Heart left ventricle (tissue), 13 donors: ENCODE measurements around the gene ESYT2.

ENCODE experiments used
- POLR2A ChIP-seq, 2 donors: fragments of 450-650 bp; IDR thresholded peaks; one replicate each; pipeline ENCODE4 v1.6.1; 2017; ENCODE audit warnings: antibody characterized with exemption in 2 of 2, mild to moderate bottlenecking in 2 of 2, moderate library complexity in 2 of 2
- TF ChIP-seq, protein P1 (sequence below), 12 donors: fragments of 200-600 bp; sonication (generic) in 4 of 12; IDR thresholded peaks; one replicate each; pipeline versions ENCODE4 v1.5.0 to v1.8.0; 2018 to 2022; ENCODE audit warnings: antibody characterized with exemption in 12 of 12, mild to moderate bottlenecking in 5 of 12
- donor health status: ischemic (EF 13 %, LVEDD 7.1; RV severe dilation, severe dysfunction).
- donor health status: DM: no; HTN: yes; CAD: no.
- donor health status: DM: no; HTN: no; CAD: no.
- donor health status: ischemic (EF 25% LVEDD 6.9; RV normal size, moderate dysfunction).
- donor health status: ischemic (EF 25% LVEDD 5.7; RV mildly dilated, moderate dysfunction).
- donor health status: ischemic (EF 35%, LVEDD 5.7; RV mildly dilated, moderate dysfunction).
- donor health status: nonischemic (EF 11% LVEDD 7.7; RV severe dilation, severe dysfunction).
- donor health status: DM: yes; HTN: yes; CAD: no.
- donor health status: PGD.
- donor health status: ischemic (EF 29% LVEDD 5.4; RV normal size, mild dysfunction).
- donor health status: nonischemic (EF 23%, LVEDD 6.1; RV moderate dilation, normal function).

- TF ChIP-seq, protein P1, sequence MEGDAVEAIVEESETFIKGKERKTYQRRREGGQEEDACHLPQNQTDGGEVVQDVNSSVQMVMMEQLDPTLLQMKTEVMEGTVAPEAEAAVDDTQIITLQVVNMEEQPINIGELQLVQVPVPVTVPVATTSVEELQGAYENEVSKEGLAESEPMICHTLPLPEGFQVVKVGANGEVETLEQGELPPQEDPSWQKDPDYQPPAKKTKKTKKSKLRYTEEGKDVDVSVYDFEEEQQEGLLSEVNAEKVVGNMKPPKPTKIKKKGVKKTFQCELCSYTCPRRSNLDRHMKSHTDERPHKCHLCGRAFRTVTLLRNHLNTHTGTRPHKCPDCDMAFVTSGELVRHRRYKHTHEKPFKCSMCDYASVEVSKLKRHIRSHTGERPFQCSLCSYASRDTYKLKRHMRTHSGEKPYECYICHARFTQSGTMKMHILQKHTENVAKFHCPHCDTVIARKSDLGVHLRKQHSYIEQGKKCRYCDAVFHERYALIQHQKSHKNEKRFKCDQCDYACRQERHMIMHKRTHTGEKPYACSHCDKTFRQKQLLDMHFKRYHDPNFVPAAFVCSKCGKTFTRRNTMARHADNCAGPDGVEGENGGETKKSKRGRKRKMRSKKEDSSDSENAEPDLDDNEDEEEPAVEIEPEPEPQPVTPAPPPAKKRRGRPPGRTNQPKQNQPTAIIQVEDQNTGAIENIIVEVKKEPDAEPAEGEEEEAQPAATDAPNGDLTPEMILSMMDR (IDR thresholded peaks at IDR 0.05): no peak
- TF ChIP-seq POLR2A (IDR thresholded peaks at IDR 0.05): no peak
Observed at GRCh38 chr7:158731761-158732160, 97.5 kb downstream of the ESYT2 start.
